ENCODE measurements around the gene NOTCH1.

DNA sequence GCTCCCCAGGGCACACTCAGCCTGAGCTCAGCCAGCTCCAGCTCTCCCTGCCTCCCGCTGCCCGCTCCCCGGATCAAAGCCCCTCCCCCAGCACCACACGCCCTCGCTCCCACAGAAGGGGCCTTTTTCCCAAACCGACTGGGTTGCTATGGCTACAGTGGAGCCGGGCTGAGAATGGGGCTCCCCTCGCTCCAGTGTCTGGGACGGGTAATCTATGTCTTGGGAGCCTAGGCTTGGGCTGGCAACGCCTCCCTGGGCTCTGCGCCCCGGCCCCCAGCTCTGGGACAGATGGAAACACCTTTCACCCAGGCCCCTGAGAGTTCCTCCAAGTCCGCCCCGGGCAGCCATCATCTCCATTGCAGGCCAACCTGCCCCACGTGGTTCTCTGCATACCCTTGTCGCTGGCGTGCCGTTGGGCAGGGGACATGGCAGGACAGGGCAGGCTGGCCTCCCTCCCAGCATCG is 29.6 kb downstream of the NOTCH1 start:
- TF ChIP-seq, protein P1, sequence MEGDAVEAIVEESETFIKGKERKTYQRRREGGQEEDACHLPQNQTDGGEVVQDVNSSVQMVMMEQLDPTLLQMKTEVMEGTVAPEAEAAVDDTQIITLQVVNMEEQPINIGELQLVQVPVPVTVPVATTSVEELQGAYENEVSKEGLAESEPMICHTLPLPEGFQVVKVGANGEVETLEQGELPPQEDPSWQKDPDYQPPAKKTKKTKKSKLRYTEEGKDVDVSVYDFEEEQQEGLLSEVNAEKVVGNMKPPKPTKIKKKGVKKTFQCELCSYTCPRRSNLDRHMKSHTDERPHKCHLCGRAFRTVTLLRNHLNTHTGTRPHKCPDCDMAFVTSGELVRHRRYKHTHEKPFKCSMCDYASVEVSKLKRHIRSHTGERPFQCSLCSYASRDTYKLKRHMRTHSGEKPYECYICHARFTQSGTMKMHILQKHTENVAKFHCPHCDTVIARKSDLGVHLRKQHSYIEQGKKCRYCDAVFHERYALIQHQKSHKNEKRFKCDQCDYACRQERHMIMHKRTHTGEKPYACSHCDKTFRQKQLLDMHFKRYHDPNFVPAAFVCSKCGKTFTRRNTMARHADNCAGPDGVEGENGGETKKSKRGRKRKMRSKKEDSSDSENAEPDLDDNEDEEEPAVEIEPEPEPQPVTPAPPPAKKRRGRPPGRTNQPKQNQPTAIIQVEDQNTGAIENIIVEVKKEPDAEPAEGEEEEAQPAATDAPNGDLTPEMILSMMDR (conservative IDR thresholded peaks at IDR 0.05), result no peak
- no peak for TF ChIP-seq EZH2 (IDR thresholded peaks at IDR 0.05; ENCODE audit: low read depth)
